Measurements from ENCODE around the gene MRPL11.
A peak's percentile ranks its signal among the peaks of the same experiment; 100 is the strongest.
"Not testable (repeated sequence)": the region's sequence is repeated elsewhere in the genome, so short reads cannot be mapped to it uniquely, and the experiment has no call there.

The MRPL11 gene

DNA sequence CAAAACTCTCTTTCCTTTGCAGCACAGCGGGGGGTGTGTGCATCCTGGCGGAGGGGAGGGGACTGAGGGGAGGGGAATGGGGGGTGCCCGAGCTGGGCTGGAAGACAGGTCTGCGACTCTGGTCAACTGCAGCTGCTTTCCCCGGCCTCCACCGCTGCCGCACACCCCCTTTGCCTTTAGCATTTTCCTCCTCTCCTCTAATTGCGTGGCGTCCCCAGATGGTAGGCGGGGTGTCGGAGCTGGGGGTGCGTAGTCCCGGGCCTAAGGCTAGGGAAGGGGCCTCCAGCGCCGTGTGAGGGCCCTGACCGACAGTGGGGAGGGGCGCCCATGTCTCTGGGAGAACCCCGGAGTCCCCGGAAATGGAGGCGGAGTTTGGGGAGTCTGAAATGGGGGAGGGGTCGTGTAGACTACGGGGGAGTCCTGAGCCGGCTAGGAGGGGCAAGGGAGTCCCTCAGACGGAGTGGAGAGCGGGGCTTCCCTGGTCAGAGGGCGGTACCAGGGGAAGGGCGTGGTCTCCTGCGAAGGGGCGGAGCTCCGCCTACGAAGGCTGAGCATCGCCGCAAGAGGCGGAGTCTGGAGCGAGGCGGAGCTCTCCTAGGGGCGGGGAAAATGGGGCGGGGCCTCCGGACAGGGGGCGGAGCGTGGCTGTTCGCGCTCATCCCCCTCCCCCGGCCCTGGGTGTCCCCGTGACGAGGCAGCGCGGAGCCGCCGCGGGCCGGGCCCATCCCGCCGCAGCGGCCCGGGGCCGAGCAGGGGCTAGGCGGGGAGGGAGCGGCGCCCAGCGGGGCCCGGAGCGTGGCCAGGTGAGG lies 27.8 kb upstream of the MRPL11 start, which contains the start of gene PELI3:
Gene PELI3, plus strand, starts transcription at position 681 of the 809 bp plus-strand sequence. CDS start 1,224 bp downstream, outside the sequence.
- peak; percentile 89 for DNase-seq

DNA sequence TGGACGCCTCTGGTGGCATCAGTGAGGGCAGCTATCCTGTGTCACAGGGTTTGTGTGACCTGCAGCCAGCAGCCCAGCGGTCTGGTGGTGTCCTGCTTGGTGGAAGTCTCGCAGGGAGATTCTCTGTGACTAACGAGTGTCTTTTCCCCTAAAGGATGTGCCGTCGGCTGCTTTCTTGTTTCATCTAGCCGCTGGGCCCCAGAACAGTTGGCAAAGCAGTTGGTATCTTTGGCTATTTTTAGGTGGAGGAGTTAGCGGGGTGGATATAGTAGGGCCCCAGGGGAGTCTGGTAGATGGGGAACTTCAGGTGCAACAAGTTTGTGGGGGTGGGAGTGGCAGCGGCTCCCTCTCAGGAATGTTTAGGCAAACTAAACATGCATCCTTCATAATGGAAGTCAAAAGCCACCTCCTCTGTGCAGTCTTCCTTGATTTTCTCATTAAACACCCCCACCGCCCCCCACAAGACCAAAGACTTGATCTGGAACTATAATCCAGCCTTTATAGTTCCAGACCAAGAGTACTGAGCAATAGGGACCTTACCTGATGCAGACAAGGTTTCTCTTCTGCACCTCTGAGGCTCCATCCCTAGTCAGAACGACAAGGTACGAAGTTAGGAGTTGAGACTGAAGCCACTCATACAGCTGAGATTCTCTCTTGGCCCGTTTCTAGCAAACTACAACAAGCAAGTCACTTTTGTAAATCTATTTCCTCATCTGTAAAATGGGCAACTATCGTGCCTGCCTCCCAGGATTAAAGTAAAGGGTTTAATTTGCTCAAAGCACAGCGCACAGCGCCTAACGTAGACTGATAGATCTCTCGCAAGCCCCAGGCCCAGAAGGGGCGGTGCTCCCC lies 27.0 kb upstream of the MRPL11 start:
- no peak for DNase-seq

DNA sequence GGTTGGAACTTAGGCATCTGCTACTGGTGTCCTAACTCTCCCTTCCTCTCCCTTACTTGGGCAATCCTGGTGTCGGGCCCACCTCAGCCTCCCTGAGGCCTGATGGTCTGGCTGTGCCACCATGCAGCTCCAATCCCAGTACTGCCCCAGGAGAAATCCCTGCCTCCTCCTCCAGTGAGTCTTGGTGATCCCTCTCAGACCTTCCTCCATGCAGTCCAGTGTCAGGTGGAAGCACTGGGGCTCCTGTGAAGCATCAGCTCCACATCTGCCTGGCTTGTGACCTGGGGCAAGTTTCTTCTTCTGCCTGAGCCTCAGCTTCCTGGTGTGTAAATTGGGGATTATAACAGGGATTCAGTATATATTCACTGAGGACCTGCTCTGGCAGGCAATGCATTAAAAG lies 26.3 kb upstream of the MRPL11 start:
- DNase-seq, result no peak

DNA sequence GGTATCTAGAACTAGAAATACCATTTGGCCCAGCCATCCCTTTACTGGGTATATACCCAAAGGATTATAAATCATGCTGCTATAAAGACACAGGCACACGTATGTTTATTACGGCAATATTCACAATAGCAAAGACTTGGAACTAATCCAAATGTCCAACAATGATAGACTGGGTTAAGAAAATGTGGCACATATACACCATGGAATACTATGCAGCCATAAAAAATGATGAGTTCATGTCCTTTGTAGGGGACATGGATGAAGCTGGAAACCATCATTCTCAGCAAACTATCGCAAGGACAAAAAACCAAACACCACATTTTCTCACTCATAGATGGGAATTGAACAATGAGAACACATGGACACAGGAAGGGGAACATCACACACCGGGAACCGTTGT lies 25.5 kb upstream of the MRPL11 start:
- not testable (repeated sequence) for DNase-seq

GRCh38 chr11:66462911-66463310 lies 24.3 kb upstream of the MRPL11 start:
- no peak for DNase-seq

- no peak for DNase-seq
These were observed 23.4 kb upstream of the MRPL11 start for GRCh38 chr11:66462010-66462409.

DNA sequence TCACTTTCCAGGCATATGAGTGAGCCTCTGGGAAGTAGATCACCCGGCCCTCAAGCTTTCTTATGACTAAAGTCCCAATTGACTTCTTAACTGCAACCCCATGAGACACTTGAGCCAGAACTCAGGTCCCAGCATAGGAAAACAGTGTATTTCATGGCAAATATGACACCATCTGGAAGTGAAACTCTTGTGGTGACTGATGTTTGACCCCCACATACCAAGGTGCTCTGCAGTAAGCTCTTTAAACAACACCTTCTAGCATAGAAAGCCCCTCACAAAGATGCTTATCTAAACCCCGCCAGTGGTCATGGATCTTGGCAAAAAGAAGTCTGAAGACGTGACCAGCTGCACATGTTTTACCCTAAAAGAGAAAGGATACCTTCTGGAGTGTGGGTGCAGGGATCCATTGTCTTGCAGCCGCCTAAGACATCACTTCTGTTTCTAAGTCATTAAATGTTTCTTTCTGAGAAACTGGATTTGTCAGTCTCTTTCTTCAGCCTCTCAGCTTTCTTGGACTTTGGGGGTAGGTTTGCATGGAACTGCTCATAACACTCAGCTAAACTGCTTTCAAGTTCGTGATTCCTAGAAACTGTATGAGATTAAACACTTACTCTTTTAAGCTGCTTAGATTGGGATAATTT lies 20.6 kb upstream of the MRPL11 start:
- no peak for DNase-seq

DNA sequence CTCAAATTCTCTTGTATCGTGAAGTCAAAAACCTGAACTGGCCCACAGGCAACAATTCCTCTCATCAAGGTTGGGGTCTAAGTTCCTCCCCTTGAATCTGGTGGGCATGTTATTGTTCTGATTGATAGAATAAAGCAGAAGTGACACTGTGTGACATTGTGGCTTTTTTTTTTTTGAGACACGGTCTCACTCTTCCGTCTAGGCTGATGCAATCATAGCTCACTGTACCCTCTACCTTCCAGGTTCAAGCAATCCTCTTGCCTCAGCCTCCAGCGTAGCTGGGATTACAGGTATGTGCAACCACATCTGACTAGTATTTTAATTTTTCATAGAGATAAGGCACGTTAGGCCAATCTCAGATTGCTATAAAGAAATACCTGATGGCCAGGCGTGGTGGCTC lies 19.2 kb upstream of the MRPL11 start:
- DNase-seq, result no peak

GRCh38 chr11:66454828-66455227 lies 16.2 kb upstream of the MRPL11 start:
- DNase-seq, result no peak

DNA sequence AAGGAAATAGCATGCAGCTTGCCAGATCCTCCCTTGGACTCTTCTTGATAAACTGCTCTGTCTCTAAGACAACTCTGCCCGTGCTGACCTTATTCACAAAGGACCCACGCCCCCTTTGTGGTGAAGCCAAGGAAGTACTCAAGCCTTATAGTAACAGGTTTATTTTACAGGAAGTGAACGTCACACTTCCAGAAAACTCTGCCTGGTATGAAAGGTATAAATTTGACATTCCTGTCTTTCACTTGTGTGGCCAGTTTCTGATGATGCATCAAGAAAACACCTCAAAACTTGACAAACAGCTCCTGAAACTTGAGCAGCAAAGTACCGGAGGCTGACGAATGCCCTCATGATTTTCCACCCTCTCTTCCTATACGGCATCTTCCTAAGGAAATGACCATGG lies 15.6 kb upstream of the MRPL11 start:
- no peak for DNase-seq

DNA sequence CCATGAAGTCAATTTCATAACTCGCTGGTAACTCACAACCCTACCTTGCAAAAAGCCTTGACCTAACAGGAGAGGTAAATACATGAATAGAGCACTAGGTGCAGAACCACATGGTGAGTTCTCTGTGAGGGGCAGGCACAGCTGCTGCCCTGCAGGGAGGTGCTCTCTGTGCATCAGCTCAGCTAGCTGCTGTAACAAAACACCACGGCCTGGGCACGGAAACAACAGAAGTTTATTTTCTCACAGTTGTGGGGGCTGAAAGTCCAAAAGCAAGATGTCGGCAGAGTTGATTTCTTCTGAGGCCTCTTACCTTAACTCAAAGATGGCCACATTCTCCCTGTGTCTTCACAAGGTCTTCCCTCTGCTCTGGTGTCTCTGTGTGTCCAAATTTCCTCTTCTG lies 13.0 kb upstream of the MRPL11 start:
- DNase-seq, result no peak

- no peak for DNase-seq
These were observed 11.9 kb upstream of the MRPL11 start for GRCh38 chr11:66450560-66450959.

GRCh38 chr11:66448523-66448922 lies 9.9 kb upstream of the MRPL11 start:
- DNase-seq, result no peak

DNA sequence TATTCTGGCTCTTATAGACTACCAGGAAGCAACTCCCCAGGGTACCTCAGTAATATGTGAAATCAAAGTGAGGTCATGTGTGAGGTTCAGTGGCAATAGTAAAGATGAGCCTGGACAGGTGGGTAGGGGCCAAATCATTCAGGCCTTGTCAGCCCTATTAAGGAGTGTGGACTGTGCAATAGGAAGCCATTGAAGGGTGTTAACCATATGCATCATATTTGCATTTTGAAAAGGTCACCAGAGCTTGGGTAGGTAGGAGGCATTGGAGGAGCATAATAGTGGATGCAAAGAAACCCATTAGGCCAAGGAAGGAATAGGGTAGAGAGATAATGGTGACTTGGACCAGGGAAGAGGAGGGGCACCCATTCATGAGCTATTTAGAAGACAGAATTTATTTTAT lies 8.4 kb upstream of the MRPL11 start:
- DNase-seq, result no peak

GRCh38 chr11:66443602-66444001 lies 5.0 kb upstream of the MRPL11 start:
- peak; percentile 95 for DNase-seq

- not testable (repeated sequence) for DNase-seq
These were observed 2.3 kb upstream of the MRPL11 start for GRCh38 chr11:66440940-66441282.

DNA sequence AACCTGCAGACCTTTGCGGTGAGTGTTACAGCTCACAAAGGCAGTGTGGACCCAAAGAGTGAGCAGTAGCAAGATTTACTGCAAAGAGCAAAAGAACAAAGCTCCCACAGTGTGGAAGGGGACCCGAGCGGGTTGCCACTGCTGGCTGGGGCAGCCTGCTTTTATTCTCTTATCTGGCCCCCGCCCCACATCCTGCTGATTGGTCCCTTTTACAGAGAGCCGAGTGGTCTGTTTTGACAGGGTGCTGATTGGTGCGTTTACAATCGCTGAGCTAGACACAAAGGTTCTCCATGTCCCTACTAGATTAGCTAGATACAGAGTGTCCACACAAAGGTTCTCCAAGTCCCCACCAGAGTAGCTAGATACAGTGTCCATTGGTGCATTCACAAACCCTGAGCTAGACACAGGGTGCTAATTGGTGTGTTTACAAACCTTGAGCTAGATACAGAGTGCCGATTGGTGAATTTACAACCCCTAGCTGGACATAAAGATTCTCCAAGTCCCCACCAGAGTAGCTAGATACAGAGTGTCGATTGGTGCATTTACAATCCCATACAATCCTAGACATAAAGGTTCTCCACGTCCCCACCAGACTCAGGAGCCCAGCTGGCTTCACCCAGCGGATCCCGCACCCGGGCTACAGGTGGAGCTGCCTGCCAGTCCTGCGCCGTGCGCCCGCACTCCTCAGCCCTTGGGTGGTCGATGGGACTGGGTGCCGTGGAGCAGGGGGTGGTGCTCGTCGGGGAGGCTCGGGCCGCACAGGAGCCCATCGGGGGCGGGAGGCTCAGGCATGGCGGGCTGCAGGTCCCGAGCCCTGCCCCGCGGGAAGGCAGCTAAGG lies 1.7 kb upstream of the MRPL11 start:
- not testable (repeated sequence) for DNase-seq

GRCh38 chr11:66437979-66438503 lies 607 bp downstream of the MRPL11 start:
- peak; percentile 6 for DNase-seq

DNA sequence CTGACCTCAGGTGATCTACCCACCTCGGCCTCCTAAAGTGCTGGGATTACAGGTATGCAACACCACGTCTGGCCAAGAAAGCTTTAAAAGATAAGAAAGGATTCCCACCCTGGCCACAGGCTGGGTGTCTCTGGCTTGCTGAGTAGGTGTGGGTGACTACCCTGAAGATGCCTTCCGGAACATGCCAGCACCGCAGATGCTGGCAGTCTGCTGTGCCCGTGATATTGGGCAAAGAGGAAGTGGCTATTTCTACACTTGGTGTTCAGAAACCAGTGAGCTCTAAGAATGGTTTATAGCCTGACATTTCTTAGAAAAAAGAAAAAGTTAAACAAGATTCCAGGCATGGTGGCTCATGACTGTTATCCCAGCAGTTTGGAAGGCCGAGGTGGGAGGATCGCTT lies 6.1 kb downstream of the MRPL11 start:
- DNase-seq, result no peak

GRCh38 chr11:66431871-66432329 lies 6.7 kb downstream of the MRPL11 start:
- not testable (repeated sequence) for DNase-seq

DNA sequence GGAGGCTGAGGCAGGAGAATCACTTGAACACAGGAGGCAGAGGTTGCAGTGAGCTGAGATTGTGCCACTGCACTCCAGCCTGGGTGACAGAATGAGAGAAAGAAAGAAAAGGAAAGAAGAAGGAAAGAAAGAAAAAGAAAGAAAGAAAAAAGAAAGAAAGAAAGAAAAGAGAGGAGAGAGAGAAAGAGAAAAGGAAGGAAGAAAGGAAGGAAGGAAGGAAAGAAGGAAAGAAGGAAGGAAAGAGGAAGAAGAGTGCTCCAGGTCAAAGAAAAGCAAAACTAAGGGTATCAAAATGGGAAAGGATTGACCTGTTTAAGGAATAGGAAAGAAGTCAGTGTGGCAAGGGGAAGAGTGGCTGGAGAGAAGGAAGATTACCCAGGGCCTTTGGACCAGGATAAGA lies 7.4 kb downstream of the MRPL11 start:
- not testable (repeated sequence) for DNase-seq

DNA sequence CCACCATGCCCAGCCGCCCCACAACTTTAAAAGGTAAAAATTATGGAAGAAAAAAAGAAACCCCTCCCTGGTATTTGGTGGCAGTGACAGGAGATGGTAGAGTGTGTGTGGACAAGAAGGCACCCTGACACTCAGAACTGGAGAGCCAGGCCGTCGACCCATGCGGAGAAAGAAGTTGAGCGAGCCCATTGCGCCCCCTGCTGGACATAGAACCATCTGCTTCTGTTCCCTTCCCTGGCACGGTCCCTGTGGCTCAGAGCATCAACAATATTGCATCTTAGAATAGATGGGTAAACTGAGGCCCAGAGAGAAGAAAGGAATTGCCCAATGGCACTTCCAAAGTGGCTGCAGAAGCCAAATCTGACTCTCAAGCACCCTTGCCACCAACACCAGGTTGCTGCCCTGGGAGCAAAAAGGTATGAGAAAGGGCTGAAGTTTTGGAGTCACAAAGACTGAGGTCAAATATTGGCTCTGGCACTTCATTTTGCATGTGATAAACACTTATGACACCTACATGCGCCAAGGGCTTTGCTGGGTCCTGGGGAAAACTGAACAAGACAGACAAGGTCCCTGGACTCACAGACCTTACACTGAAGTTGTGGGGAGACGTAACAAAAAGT lies 8.6 kb downstream of the MRPL11 start:
- peak; percentile 68 for DNase-seq
